ENCODE measurements around the gene SORL1.
"Not testable (repeated sequence)": the region's sequence is repeated elsewhere in the genome, so short reads cannot be mapped to it uniquely, and the experiment has no call there.

SORL1 gene

GRCh38 chr11:121503051-121503450, 50.9 kb downstream of the SORL1 start:
- DNase-seq (ENCODE audit: low read depth in 2 of 2) = no peak

GRCh38 chr11:121506237-121506636, 54.1 kb downstream of the SORL1 start:
- not testable (repeated sequence) for DNase-seq (ENCODE audit: low read depth in 2 of 2)

GRCh38 chr11:121508449-121508848, 56.3 kb downstream of the SORL1 start:
- DNase-seq (ENCODE audit: low read depth in 2 of 2) = no peak

GRCh38 chr11:121510438-121510837, 58.3 kb downstream of the SORL1 start:
- DNase-seq (ENCODE audit: low read depth in 2 of 2) = no peak

- no peak for DNase-seq (ENCODE audit: low read depth in 2 of 2)
Observed at GRCh38 chr11:121512468-121513465, 60.7 kb downstream of the SORL1 start.

- no peak for DNase-seq (ENCODE audit: low read depth in 2 of 2)
Observed at GRCh38 chr11:121513807-121514206, 61.7 kb downstream of the SORL1 start.

- DNase-seq (ENCODE audit: low read depth in 2 of 2) = no peak
Observed at GRCh38 chr11:121514432-121515334, 62.6 kb downstream of the SORL1 start.

- no peak for DNase-seq (ENCODE audit: low read depth in 2 of 2)
Observed at GRCh38 chr11:121515335-121515671, 63.2 kb downstream of the SORL1 start.

- no peak for DNase-seq (ENCODE audit: low read depth in 2 of 2)
Observed at GRCh38 chr11:121517996-121518395, 65.9 kb downstream of the SORL1 start.

GRCh38 chr11:121520243-121521144, 68.4 kb downstream of the SORL1 start:
- no peak for DNase-seq (ENCODE audit: low read depth in 2 of 2)

- no peak for DNase-seq (ENCODE audit: low read depth in 2 of 2)
Observed at GRCh38 chr11:121521145-121522042, 69.3 kb downstream of the SORL1 start.

- DNase-seq (ENCODE audit: low read depth in 2 of 2) = no peak
Observed at GRCh38 chr11:121522043-121522941, 70.2 kb downstream of the SORL1 start.

- no peak for DNase-seq (ENCODE audit: low read depth in 2 of 2)
Observed at GRCh38 chr11:121523581-121524232, 71.6 kb downstream of the SORL1 start.

GRCh38 chr11:121524233-121524631, 72.1 kb downstream of the SORL1 start:
- no peak for DNase-seq (ENCODE audit: low read depth in 2 of 2)

- DNase-seq (ENCODE audit: low read depth in 2 of 2) = no peak
Observed at GRCh38 chr11:121525376-121525775, 73.3 kb downstream of the SORL1 start.

- no peak for DNase-seq (ENCODE audit: low read depth in 2 of 2)
Observed at GRCh38 chr11:121530257-121530656, 78.1 kb downstream of the SORL1 start.

- no peak for DNase-seq (ENCODE audit: low read depth in 2 of 2)
Observed at GRCh38 chr11:121533601-121534000, 81.5 kb downstream of the SORL1 start.

GRCh38 chr11:121534131-121535093, 82.3 kb downstream of the SORL1 start:
- no peak for DNase-seq (ENCODE audit: low read depth in 2 of 2)
